Upper lobe of left lung (tissue), 6 donors: ENCODE measurements around the gene ANO3. TPM values are rescaled to one million over a fixed set of nuclear protein-coding genes. Genes with fewer than 3 reads are reported as not detected.
A peak's percentile ranks its signal among the peaks of the same experiment; 100 is the strongest.

Source experiments
- ATAC-seq, 2 donors: fragments of 200-7000 bp; cut with Tn5 transposase; one replicate each; pipeline ENCODE4 v1.9.1; 2022; ENCODE audit warnings: mild to moderate bottlenecking in 2 of 2, moderate library complexity in 2 of 2; ENCODE audit not compliant: low FRiP score in 2 of 2
- DNase-seq, 2 donors: peaks; one replicate each; pipeline ENCODE4 v3.0.0-alpha.2; 2019 to 2020
- H3K27ac ChIP-seq, 4 donors: fragments of 200-600 bp; sonication (generic); one replicate each; pipeline ENCODE4 v1.5.1; 2016 to 2019
- H3K27me3 ChIP-seq, 4 donors: fragments of 200-600 bp; sonication (generic); one replicate each; pipeline ENCODE4 v1.5.1; 2017 to 2019
- H3K36me3 ChIP-seq, 4 donors: fragments of 200-600 bp; sonication (generic); one replicate each; pipeline ENCODE4 v1.5.1; 2016 to 2019
- H3K4me1 ChIP-seq, 4 donors: fragments of 200-600 bp; sonication (generic); one replicate each; pipeline ENCODE4 v1.5.1; 2018 to 2019
- H3K4me3 ChIP-seq, 4 donors: fragments of 200-600 bp; sonication (generic); one replicate each; pipeline ENCODE4 v1.5.1; 2017 to 2019; ENCODE audit warnings: mild to moderate bottlenecking in 2 of 4, moderate library complexity in 1 of 4
- H3K9me3 ChIP-seq, 4 donors: fragments of 200-600 bp; sonication (generic); one replicate each; pipeline ENCODE4 v1.5.1; 2018 to 2019
- CTCF ChIP-seq, 6 experiments: fragments of 450-650 bp in 4 of 6; fragments of 200-600 bp in 2 of 6; sonication (generic) in 2 of 6; IDR thresholded peaks; one replicate each; pipeline ENCODE4 v1.5.1; 2016 to 2019; ENCODE audit warnings: antibody characterized with exemption in 6 of 6
- EP300 ChIP-seq, 4 donors: sonication (generic); formaldehyde crosslinking; IDR thresholded peaks; one replicate each; pipeline ENCODE4 v1.5.1; 2017; ENCODE audit warnings: antibody characterized with exemption in 4 of 4, control low read depth in 2 of 4
- POLR2A ChIP-seq, 4 donors: fragments of 450-650 bp; IDR thresholded peaks; one replicate each; pipeline ENCODE4 v1.5.1; 2016 to 2017; ENCODE audit warnings: antibody characterized with exemption in 4 of 4, mild to moderate bottlenecking in 2 of 4
- POLR2AphosphoS5 ChIP-seq, 2 donors: sonication (generic); formaldehyde crosslinking; IDR thresholded peaks; one replicate each; pipeline ENCODE4 v1.5.1; 2017; ENCODE audit warnings: antibody characterized with exemption in 2 of 2
- WGBS, 2 donors: methylation state at CpG; one replicate each; pipeline ENCODE4 v1.1.5; 2017 to 2018; 5-methylcytosine and 5-hydroxymethylcytosine counted together
- total RNA-seq, 6 donors: library from RNA; depleted of rRNA in 4 of 6; stranded (reverse); fragments of >200 nt in 4 of 6; gene quantifications; one replicate each; pipeline versions ENCODE4 v1.1.0 to v1.2.1, GENCODE V29; 2016 to 2021
- donor health status: DM: no; HTN: no; CAD: no; lungs with moderate emphysema.
- donor health status: DM: no; HTN: yes; CAD: no; lungs with severe emphysema.

Gene ANO3
- total RNA-seq, 6 donors from 2014 or later = 0.30 to 0.57 (median 0.33) TPM; not detected in 1

DNA sequence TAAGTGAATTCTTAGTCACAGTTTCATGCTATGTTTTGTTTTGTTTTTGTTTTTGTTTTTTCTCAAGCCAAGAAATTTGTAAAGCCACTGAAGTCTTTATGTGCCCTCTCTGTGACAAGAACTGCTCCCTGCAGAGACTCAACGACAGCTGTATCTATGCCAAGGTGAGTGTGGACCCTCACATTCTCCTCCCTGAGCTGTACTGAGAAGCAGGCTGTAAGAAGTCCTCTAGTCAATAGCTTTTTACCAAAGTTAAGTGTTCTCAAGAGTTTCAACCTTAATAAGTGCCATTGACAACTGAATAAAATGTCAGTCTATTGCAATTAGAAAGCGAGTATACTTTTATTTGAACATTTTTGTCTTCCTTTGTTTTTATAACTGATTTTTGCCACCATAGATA is 221.3 kb downstream of the ANO3 start:
- ATAC-seq = no peak
- 24 to 46% methylated on average over 2 of the region's 2 CpGs for WGBS, 2 donors

GRCh38 chr11:26554455-26554854 is 222.5 kb downstream of the ANO3 start:
- no peak overlapping the region for H3K27ac ChIP-seq
- no peak for TF ChIP-seq CTCF (IDR thresholded peaks at IDR 0.05)
- no peaks in the 10 kb centered on the region for H3K9me3 ChIP-seq
- H3K4me1 ChIP-seq = no peaks in the 10 kb centered on the region
- H3K36me3 ChIP-seq = no peaks in the 10 kb centered on the region
- no peak for DNase-seq
- H3K4me3 ChIP-seq = no peak overlapping the region
- no peaks in the 10 kb centered on the region for H3K27me3 ChIP-seq
- WGBS, 2 donors = 74 to 79% methylated on average over 5 of the region's 5 CpGs
- no peak for ATAC-seq

More for the DNA sequence above, 221.3 kb downstream of the ANO3 start:
- DNase-seq = no peak
- TF ChIP-seq CTCF (IDR thresholded peaks at IDR 0.05) = no peak
- no peak for TF ChIP-seq POLR2AphosphoS5 (IDR thresholded peaks at IDR 0.05)
- TF ChIP-seq POLR2A (IDR thresholded peaks at IDR 0.05) = no peak
- TF ChIP-seq EP300 (IDR thresholded peaks at IDR 0.05) = no peak
- no peaks in the 10 kb centered on the region for H3K27me3 ChIP-seq
- H3K9me3 ChIP-seq = no peaks in the 10 kb centered on the region
- no peak overlapping the region for H3K27ac ChIP-seq
- H3K4me1 ChIP-seq = no peaks in the 10 kb centered on the region
- no peaks in the 10 kb centered on the region for H3K36me3 ChIP-seq
- no peak overlapping the region for H3K4me3 ChIP-seq

DNA sequence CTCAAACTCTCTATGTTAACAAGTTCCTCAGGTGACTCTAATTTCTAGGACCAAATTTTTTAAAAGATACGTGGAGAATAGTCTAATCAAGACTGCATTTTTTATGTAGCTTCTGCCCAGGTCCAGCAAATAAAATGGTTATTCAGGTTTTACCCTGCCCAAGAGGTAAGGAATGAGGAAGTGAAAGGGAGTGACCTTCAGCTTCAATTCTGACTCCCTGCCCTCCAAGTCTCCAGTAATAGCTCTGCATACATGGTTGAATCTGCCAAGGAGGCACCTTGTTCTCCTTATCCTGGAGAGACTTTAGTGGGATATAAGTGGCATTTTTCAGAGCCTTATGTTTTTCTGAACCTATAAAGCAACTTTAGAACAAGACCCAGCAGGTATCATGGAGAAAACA is 224.7 kb downstream of the ANO3 start:
- 73 to 74% methylated on average over 1 of the region's 1 CpG for WGBS, 2 donors
- H3K36me3 ChIP-seq = no peaks in the 10 kb centered on the region
- no peak for TF ChIP-seq POLR2AphosphoS5 (IDR thresholded peaks at IDR 0.05)
- no peak for TF ChIP-seq EP300 (IDR thresholded peaks at IDR 0.05)
- TF ChIP-seq CTCF (IDR thresholded peaks at IDR 0.05) = no peak
- no peak for TF ChIP-seq POLR2A (IDR thresholded peaks at IDR 0.05)
- no peaks in the 10 kb centered on the region for H3K4me1 ChIP-seq
- H3K9me3 ChIP-seq = no peaks in the 10 kb centered on the region
- no peaks in the 10 kb centered on the region for H3K27me3 ChIP-seq
- DNase-seq = peak in 1 of 2 donors; percentile 42
- peak overlapping the region in 1 of 4 donors; percentile 53 for H3K27ac ChIP-seq
- H3K4me3 ChIP-seq = no peak overlapping the region
- peak in 1 of 2 donors; percentile 76 for ATAC-seq

DNA sequence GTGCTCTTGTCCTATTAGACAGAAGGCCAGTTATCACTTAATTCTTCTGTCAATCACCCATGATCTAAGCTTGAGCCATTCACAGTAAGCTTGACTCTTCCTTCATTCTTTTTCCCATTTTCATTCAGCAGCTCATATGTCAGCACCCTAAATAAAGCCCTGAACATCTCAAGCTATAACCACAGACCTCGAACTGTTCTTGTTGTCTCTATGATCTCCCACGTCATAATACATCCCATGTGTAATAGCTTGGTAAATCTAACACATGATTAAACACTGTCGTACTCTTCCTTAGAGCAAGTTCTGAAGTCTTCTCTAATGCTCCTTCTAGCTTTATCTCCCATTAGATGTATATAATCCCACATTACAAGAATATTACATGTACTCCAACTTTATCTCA is 225.7 kb downstream of the ANO3 start:
- no peaks in the 10 kb centered on the region for H3K4me1 ChIP-seq
- DNase-seq (no peak), ATAC-seq (no peak)
- H3K36me3 ChIP-seq = no peaks in the 10 kb centered on the region
- H3K27me3 ChIP-seq = no peaks in the 10 kb centered on the region
- no peak overlapping the region for H3K27ac ChIP-seq
- no peak for TF ChIP-seq EP300 (IDR thresholded peaks at IDR 0.05)
- no peak for TF ChIP-seq CTCF (IDR thresholded peaks at IDR 0.05)
- no peak for TF ChIP-seq POLR2A (IDR thresholded peaks at IDR 0.05)
- no peak for TF ChIP-seq POLR2AphosphoS5 (IDR thresholded peaks at IDR 0.05)
- no peaks in the 10 kb centered on the region for H3K9me3 ChIP-seq
- WGBS, 2 donors = 51 to 56% methylated on average over 3 of the region's 3 CpGs
- H3K4me3 ChIP-seq = no peak overlapping the region

- DNase-seq = no peak
- H3K36me3 ChIP-seq = no peaks in the 10 kb centered on the region
- no peaks in the 10 kb centered on the region for H3K27me3 ChIP-seq
- WGBS, 2 donors = 65 to 66% methylated on average over 4 of the region's 4 CpGs
- no peaks in the 10 kb centered on the region for H3K9me3 ChIP-seq
- TF ChIP-seq EP300 (IDR thresholded peaks at IDR 0.05) (no peak), POLR2AphosphoS5 (IDR thresholded peaks at IDR 0.05) (no peak), CTCF (IDR thresholded peaks at IDR 0.05) (no peak), POLR2A (IDR thresholded peaks at IDR 0.05) (no peak)
- H3K27ac ChIP-seq = no peak overlapping the region
- no peak for ATAC-seq
- H3K4me3 ChIP-seq = no peak overlapping the region
- H3K4me1 ChIP-seq = no peaks in the 10 kb centered on the region
These were observed 226.3 kb downstream of the ANO3 start for GRCh38 chr11:26558190-26558589.
